ENCODE results near the gene SUFU.
A peak's percentile ranks its signal among the peaks of the same experiment; 100 is the strongest.
"Not testable (repeated sequence)": the region's sequence is repeated elsewhere in the genome, so short reads cannot be mapped to it uniquely, and the experiment has no call there.

The SUFU gene

GRCh38 chr10:102514487-102515311, 10.9 kb downstream of the SUFU start:
- no peak for DNase-seq (ENCODE audit: low spot score)

GRCh38 chr10:102515724-102516123, 12.0 kb downstream of the SUFU start:
- DNase-seq (ENCODE audit: low spot score): no peak

- DNase-seq (ENCODE audit: low spot score): no peak
Measured at GRCh38 chr10:102517553-102517952, 13.8 kb downstream of the SUFU start.

GRCh38 chr10:102519246-102519825, 15.6 kb downstream of the SUFU start:
- DNase-seq (ENCODE audit: low spot score): no peak

- DNase-seq (ENCODE audit: low spot score): no peak
Measured at GRCh38 chr10:102522874-102523249, 19.1 kb downstream of the SUFU start.

GRCh38 chr10:102523250-102524029, 19.7 kb downstream of the SUFU start:
- DNase-seq (ENCODE audit: low spot score): no peak

- no peak for DNase-seq (ENCODE audit: low spot score)
Measured at GRCh38 chr10:102524746-102525145, 21.0 kb downstream of the SUFU start.

GRCh38 chr10:102527546-102527945, 23.8 kb downstream of the SUFU start:
- DNase-seq (ENCODE audit: low spot score): no peak

GRCh38 chr10:102534333-102534732, 30.6 kb downstream of the SUFU start:
- no peak for DNase-seq (ENCODE audit: low spot score)

GRCh38 chr10:102534966-102535365, 31.2 kb downstream of the SUFU start:
- not testable (repeated sequence) for DNase-seq (ENCODE audit: low spot score)

- no peak for DNase-seq (ENCODE audit: low spot score)
Measured at GRCh38 chr10:102535481-102536147, 31.8 kb downstream of the SUFU start.

- no peak for DNase-seq (ENCODE audit: low spot score)
Measured at GRCh38 chr10:102537367-102537766, 33.6 kb downstream of the SUFU start.

GRCh38 chr10:102537948-102538347, 34.2 kb downstream of the SUFU start:
- DNase-seq (ENCODE audit: low spot score): no peak

- no peak for DNase-seq (ENCODE audit: low spot score)
Measured at GRCh38 chr10:102538811-102539210, 35.0 kb downstream of the SUFU start.

- DNase-seq (ENCODE audit: low spot score): peak; percentile 44
Measured at GRCh38 chr10:102540023-102540422, 36.3 kb downstream of the SUFU start.

- DNase-seq (ENCODE audit: low spot score): no peak
Measured at GRCh38 chr10:102542800-102543418, 39.1 kb downstream of the SUFU start.

GRCh38 chr10:102545265-102545871, 41.6 kb downstream of the SUFU start:
- DNase-seq (ENCODE audit: low spot score): no peak

- no peak for DNase-seq (ENCODE audit: low spot score)
Measured at GRCh38 chr10:102545997-102546396, 42.2 kb downstream of the SUFU start.

- no peak for DNase-seq (ENCODE audit: low spot score)
Measured at GRCh38 chr10:102546606-102547320, 43.0 kb downstream of the SUFU start.

GRCh38 chr10:102549549-102549948, 45.8 kb downstream of the SUFU start:
- DNase-seq (ENCODE audit: low spot score): no peak

Measured in RKO (cell line).